ENCODE measurements around the gene CDK2AP2.
"Not testable (repeated sequence)": the region's sequence is repeated elsewhere in the genome, so short reads cannot be mapped to it uniquely, and the experiment has no call there.

Gene CDK2AP2

GRCh38 chr11:67491276-67492068 is 16.5 kb downstream of the CDK2AP2 start:
- peaks cover 83 to 98% (median 93%) of the 10 kb centered on the region in 11 experiments for H3K36me3 ChIP-seq
- H3K27ac ChIP-seq = peak overlapping the region in 1 of 11 experiments; percentile 14; a peak in 1 of 22 replicates
- no peak for TF ChIP-seq Cebpa-rat (IDR thresholded peaks at IDR 0.05)
- peaks cover 11 to 98% (median 64%) of the 10 kb centered on the region in 11 experiments; a peak in 20 of 22 replicates for H4K20me1 ChIP-seq
- H3K9ac ChIP-seq = peak overlapping the region in 1 of 11 experiments; percentile 8; a peak in 1 of 22 replicates
- H3K4me1 ChIP-seq = peaks cover 2 to 11% (median 6%) of the 10 kb centered on the region in 10 experiments; a peak in 19 of 20 replicates
- H3K4me3 ChIP-seq = no peak overlapping the region
- H3K4me2 ChIP-seq = no peak overlapping the region
- no peaks in the 10 kb centered on the region for H3K27me3 ChIP-seq
- H3K9me3 ChIP-seq (replicated peaks in 1 of 11) = no peaks in the 10 kb centered on the region

DNA sequence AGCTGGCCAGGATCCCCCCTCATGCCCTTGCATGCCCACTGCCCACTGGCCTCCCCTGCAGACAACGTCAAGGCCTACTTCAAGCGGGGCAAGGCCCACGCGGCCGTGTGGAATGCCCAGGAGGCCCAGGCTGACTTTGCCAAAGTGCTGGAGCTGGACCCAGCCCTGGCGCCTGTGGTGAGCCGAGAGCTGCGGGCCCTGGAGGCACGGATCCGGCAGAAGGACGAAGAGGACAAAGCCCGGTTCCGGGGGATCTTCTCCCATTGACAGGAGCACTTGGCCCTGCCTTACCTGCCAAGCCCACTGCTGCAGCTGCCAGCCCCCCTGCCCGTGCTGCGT is 17.3 kb downstream of the CDK2AP2 start:
- Histone ChIP-seq H4K20me1 (peaks cover 19 to 98% (median 72%) of the 10 kb centered on the region in 11 experiments; a peak in 21 of 22 replicates), H3K9ac (peak overlapping the region in 1 of 11 experiments; percentile 8; a peak in 1 of 22 replicates), H3K4me3 (no peak overlapping the region), H3K4me2 (no peak overlapping the region), H3K36me3 (peaks cover 78 to 96% (median 89%) of the 10 kb centered on the region in 11 experiments), H3K4me1 (peaks cover 10 to 19% (median 13%) of the 10 kb centered on the region in 10 experiments), H3K9me3 (replicated peaks in 1 of 11) (no peaks in the 10 kb centered on the region), H3K27me3 (no peaks in the 10 kb centered on the region), H3K27ac (no peak overlapping the region)
- TF ChIP-seq Cebpa-rat (IDR thresholded peaks at IDR 0.05) = no peak

GRCh38 chr11:67489885-67490726 is 17.9 kb downstream of the CDK2AP2 start:
- Histone ChIP-seq H3K9me3 (replicated peaks in 1 of 11) (no peaks in the 10 kb centered on the region), H3K27ac (no peak overlapping the region), H3K36me3 (peaks cover 73 to 91% (median 83%) of the 10 kb centered on the region in 11 experiments), H3K4me3 (no peak overlapping the region), H3K4me1 (peaks cover 16 to 25% (median 19%) of the 10 kb centered on the region in 10 experiments), H3K27me3 (no peaks in the 10 kb centered on the region), H3K9ac (no peak overlapping the region), H3K4me2 (no peak overlapping the region), H4K20me1 (peaks cover 24 to 98% (median 77%) of the 10 kb centered on the region in 11 experiments; a peak in 21 of 22 replicates)
- no peak for TF ChIP-seq Cebpa-rat (IDR thresholded peaks at IDR 0.05)

- Histone ChIP-seq H3K36me3 (peaks cover 72 to 85% (median 79%) of the 10 kb centered on the region in 11 experiments), H3K4me2 (no peak overlapping the region), H4K20me1 (peaks cover 28 to 95% (median 77%) of the 10 kb centered on the region in 11 experiments; a peak in 21 of 22 replicates), H3K27me3 (no peaks in the 10 kb centered on the region), H3K4me1 (peaks cover 23 to 32% (median 27%) of the 10 kb centered on the region in 10 experiments), H3K9me3 (replicated peaks in 1 of 11) (no peaks in the 10 kb centered on the region), H3K9ac (peak overlapping the region in 1 of 11 experiments; percentile 6; a peak in 1 of 22 replicates), H3K27ac (no peak overlapping the region), H3K4me3 (no peak overlapping the region)
- no peak for TF ChIP-seq Cebpa-rat (IDR thresholded peaks at IDR 0.05)
Observed at GRCh38 chr11:67489203-67489884, 18.6 kb downstream of the CDK2AP2 start.

GRCh38 chr11:67486481-67487195 is 21.3 kb downstream of the CDK2AP2 start:
- Histone ChIP-seq H3K9ac (no peak overlapping the region; a peak in 2 of 22 replicates), H4K20me1 (peaks cover 19 to 80% (median 63%) of the 10 kb centered on the region in 11 experiments; a peak in 21 of 22 replicates), H3K4me3 (0 out of 20 replicates have a peak overlapping the region, but pooled peaks of 1 of the 10 experiments have one; percentile 33), H3K4me2 (peak overlapping the region; percentile 91 to 100 (median 97)), H3K4me1 (peaks cover 45 to 51% (median 47%) of the 10 kb centered on the region in 10 experiments), H3K9me3 (replicated peaks in 1 of 11) (no peaks in the 10 kb centered on the region), H3K27ac (peak overlapping the region in 2 of 11 experiments; percentile 1 to 4; a peak in 1 of 22 replicates), H3K36me3 (peaks cover 50 to 58% (median 53%) of the 10 kb centered on the region in 11 experiments), H3K27me3 (no peaks in the 10 kb centered on the region)
- no peak for TF ChIP-seq Cebpa-rat (IDR thresholded peaks at IDR 0.05)

DNA sequence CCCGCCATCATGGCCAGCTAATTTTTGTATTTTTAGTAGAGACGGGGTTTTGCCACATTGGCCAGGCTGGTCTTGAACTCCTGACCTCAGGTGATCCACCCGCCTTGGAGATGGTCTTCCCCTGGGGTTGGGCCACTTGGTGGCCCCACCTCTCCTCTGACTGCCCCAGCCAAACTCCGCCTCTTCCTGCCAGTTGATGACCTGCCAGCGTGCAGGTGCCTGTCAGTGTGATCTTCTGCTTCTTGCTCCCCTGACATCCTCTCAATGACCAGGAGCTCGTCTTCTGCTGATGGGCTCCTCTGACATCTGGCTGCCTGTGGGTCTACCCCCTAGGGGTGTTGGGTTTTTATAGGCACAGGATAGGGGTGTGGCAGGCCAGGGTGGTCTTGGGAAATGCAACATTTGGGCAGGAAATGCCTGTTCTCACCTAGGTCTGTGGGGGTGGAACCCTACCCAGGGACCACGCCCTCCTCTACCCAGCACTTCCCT is 22.0 kb downstream of the CDK2AP2 start:
- Histone ChIP-seq H3K36me3 (peaks cover 43 to 51% (median 46%) of the 10 kb centered on the region in 11 experiments), H4K20me1 (peaks cover 19 to 73% (median 56%) of the 10 kb centered on the region in 11 experiments; a peak in 21 of 22 replicates), H3K27ac (peak overlapping the region in 1 of 11 experiments; percentile 1; a peak in 1 of 22 replicates), H3K4me2 (peak overlapping the region; percentile 91 to 100 (median 97)), H3K4me3 (peak overlapping the region in 1 of 10 experiments; percentile 33; a peak in 1 of 20 replicates), H3K4me1 (peaks cover 45 to 51% (median 48%) of the 10 kb centered on the region in 10 experiments)
- not testable (repeated sequence) for H3K9me3 ChIP-seq (replicated peaks in 1 of 11); H3K27me3 ChIP-seq; H3K9ac ChIP-seq

GRCh38 chr11:67484847-67485311 is 23.1 kb downstream of the CDK2AP2 start:
- Histone ChIP-seq H3K4me2 (peak overlapping the region; percentile 91 to 100 (median 97)), H3K9me3 (replicated peaks in 1 of 11) (no peaks in the 10 kb centered on the region), H3K27ac (peak overlapping the region in 10 of 11 experiments; percentile 16 to 95 (median 90); a peak in 20 of 22 replicates), H3K4me3 (peak overlapping the region; percentile 60 to 78 (median 67); a peak in 19 of 20 replicates), H3K9ac (peak overlapping the region; percentile 79 to 93 (median 84); a peak in 21 of 22 replicates), H4K20me1 (peaks cover 19 to 62% (median 45%) of the 10 kb centered on the region in 11 experiments; a peak in 21 of 22 replicates), H3K36me3 (peaks cover 32 to 40% (median 35%) of the 10 kb centered on the region in 11 experiments), H3K4me1 (peaks cover 45 to 51% (median 48%) of the 10 kb centered on the region in 10 experiments), H3K27me3 (no peaks in the 10 kb centered on the region)
- no peak for TF ChIP-seq Cebpa-rat (IDR thresholded peaks at IDR 0.05)
